ENCODE results near the gene NPLOC4. TPM values are rescaled to one million over a fixed set of nuclear protein-coding genes. Genes with fewer than 3 reads are reported as not detected.

The NPLOC4 gene
- total and polyA plus RNA-seq, 2 of the 13 experiments (the other 11 are each of a cell fraction or from before 2014, with no cell fraction given): 57.0 to 97.0 TPM

- no peak for TF ChIP-seq AKNA (CRISPR knock-in tag; IDR thresholded peaks at IDR 0.05; ENCODE audit: borderline replicate concordance)
- TF ChIP-seq SETDB1 (CRISPR knock-in tag; IDR thresholded peaks at IDR 0.05; ENCODE audit: borderline replicate concordance): no peak
- no peak for TF ChIP-seq GZF1 (CRISPR knock-in tag; IDR thresholded peaks at IDR 0.05)
- no peak for TF ChIP-seq PATZ1 (CRISPR knock-in tag; IDR thresholded peaks at IDR 0.05)
- no peak; a peak in 1 of 4 replicates for TF ChIP-seq HMGXB4 (CRISPR knock-in tag; IDR thresholded peaks at IDR 0.05; ENCODE audit: borderline replicate concordance in 1 of 2, low read depth in 1 of 2)
- TF ChIP-seq CAMTA2 (CRISPR knock-in tag; IDR thresholded peaks at IDR 0.05; ENCODE audit: borderline replicate concordance): no peak
- no peak for TF ChIP-seq TMF1 (CRISPR knock-in tag; IDR thresholded peaks at IDR 0.05; ENCODE audit: low read depth)
- TF ChIP-seq PBX3 (CRISPR knock-in tag; IDR thresholded peaks at IDR 0.05; ENCODE audit: borderline replicate concordance): no peak
- TF ChIP-seq PCBP1 (IDR thresholded peaks at IDR 0.05; ENCODE audit: borderline replicate concordance, low read depth, low read length): no peak
- no peak for TF ChIP-seq BORCS8-MEF2B (CRISPR knock-in tag; IDR thresholded peaks at IDR 0.05)
- no peak for TF ChIP-seq ZNF24 (IDR thresholded peaks at IDR 0.05)
- TF ChIP-seq GRHL1 (CRISPR knock-in tag; conservative IDR thresholded peaks at IDR 0.05): no peak
- 0 out of 4 replicates have a peak, but pooled peaks of 1 of the 2 experiments have one; percentile 11 for TF ChIP-seq KLF16 (CRISPR knock-in tag; IDR thresholded peaks at IDR 0.05)
- no peak for TF ChIP-seq ZNF275 (CRISPR knock-in tag; IDR thresholded peaks at IDR 0.05; ENCODE audit: borderline replicate concordance)
These were observed 60.2 kb downstream of the NPLOC4 start (continued) for GRCh38 chr17:81576621-81577277.

Data from HepG2 (cell line).